Kidney epithelial cell (primary cell): ENCODE results near the gene TJP2. TPM values are rescaled to one million over a fixed set of nuclear protein-coding genes. Genes with fewer than 3 reads are reported as not detected.

Source experiments
- DNase-seq: peaks from one replicate; pipeline ENCODE4 v3.0.0-alpha.2; 2010; ENCODE audit warnings: low read depth
- H3K27me3 ChIP-seq: 2 replicates; pipeline ENCODE4 v1.6.0; 2011; ENCODE audit warnings: low read length; ENCODE audit not compliant: control insufficient read depth, insufficient read depth
- H3K36me3 ChIP-seq: 2 replicates; pipeline ENCODE4 v1.5.1; 2011; ENCODE audit warnings: low read length; ENCODE audit not compliant: control insufficient read depth, insufficient read depth
- H3K4me3 ChIP-seq: 2 replicates; pipeline ENCODE4 v1.5.1; 2011; ENCODE audit warnings: low read depth, mild to moderate bottlenecking, control low read depth, low read length
- CTCF ChIP-seq: IDR thresholded peaks from 2 replicates; pipeline ENCODE4 v1.5.1; 2011; ENCODE audit warnings: mild to moderate bottlenecking, moderate library complexity, low read length, control low read depth, inconsistent platforms; ENCODE audit not compliant: insufficient read depth, poor library complexity, severe bottlenecking
- total RNA-seq: library from RNA; depleted of rRNA; stranded (reverse); fragments of >200 nt; gene quantifications from 2 replicates; pipeline ENCODE4 v1.2.3, GENCODE V29; 2015

The TJP2 gene
- total RNA-seq, 1 donor from 2014 or later: 341 TPM

GRCh38 chr9:69194702-69195418 lies 20.8 kb downstream of the TJP2 start:
- no peak for TF ChIP-seq CTCF
- no peaks in the 10 kb centered on the region for H3K27me3 ChIP-seq
- no peak for DNase-seq
- no peaks in the 10 kb centered on the region for H3K36me3 ChIP-seq
- H3K4me3 ChIP-seq: no peak overlapping the region

GRCh38 chr9:69195668-69196067 lies 21.6 kb downstream of the TJP2 start:
- H3K36me3 ChIP-seq: no peaks in the 10 kb centered on the region
- DNase-seq: no peak
- no peak for TF ChIP-seq CTCF
- H3K27me3 ChIP-seq: no peaks in the 10 kb centered on the region
- no peak overlapping the region for H3K4me3 ChIP-seq

GRCh38 chr9:69197687-69198086 lies 23.6 kb downstream of the TJP2 start:
- no peaks in the 10 kb centered on the region for H3K27me3 ChIP-seq
- H3K4me3 ChIP-seq: no peak overlapping the region
- TF ChIP-seq CTCF: no peak
- DNase-seq: no peak
- no peaks in the 10 kb centered on the region for H3K36me3 ChIP-seq

GRCh38 chr9:69198521-69199220 lies 24.6 kb downstream of the TJP2 start:
- no peaks in the 10 kb centered on the region for H3K27me3 ChIP-seq
- no peaks in the 10 kb centered on the region for H3K36me3 ChIP-seq
- no peak for DNase-seq
- TF ChIP-seq CTCF: no peak
- no peak overlapping the region for H3K4me3 ChIP-seq

- Histone ChIP-seq H3K27me3 (no peaks in the 10 kb centered on the region), H3K36me3 (no peaks in the 10 kb centered on the region), H3K4me3 (no peak overlapping the region)
- DNase-seq: peak; percentile 70
- peak; percentile 38 for TF ChIP-seq CTCF
Measured at GRCh38 chr9:69199769-69200470, 25.8 kb downstream of the TJP2 start.
